GM12873 (cell line): ENCODE measurements around the gene APEH.

Experiments
- TF ChIP-seq, protein P1 (sequence below): IDR thresholded peaks from 2 replicates; pipeline ENCODE4 v1.5.1; 2012; ENCODE audit warnings: low read depth, mild to moderate bottlenecking, moderate library complexity, low read length, control low read depth; ENCODE audit not compliant: insufficient read depth; ENCODE audit errors: missing control alignments

APEH gene

DNA sequence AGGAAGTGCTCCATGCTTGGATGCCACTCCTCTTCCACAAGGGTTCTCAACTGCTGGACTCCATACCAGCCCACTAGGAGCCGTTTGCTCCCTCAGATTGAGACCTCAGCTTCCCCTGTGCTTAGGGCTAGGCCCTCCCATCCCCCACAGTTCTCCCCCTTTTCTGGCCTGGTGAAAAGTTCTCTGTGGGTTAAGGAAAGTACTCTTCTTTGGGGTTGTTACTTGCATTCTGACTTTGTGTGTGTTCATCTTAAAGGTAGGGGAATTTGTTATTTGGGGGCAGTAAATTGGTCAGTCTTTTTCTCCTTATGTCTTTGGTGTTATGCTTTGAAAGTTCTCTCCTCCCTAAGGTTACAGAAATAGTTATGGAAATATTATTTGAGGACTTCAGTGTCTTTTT lies 24.0 kb upstream of the APEH start:
- TF ChIP-seq, protein P1, sequence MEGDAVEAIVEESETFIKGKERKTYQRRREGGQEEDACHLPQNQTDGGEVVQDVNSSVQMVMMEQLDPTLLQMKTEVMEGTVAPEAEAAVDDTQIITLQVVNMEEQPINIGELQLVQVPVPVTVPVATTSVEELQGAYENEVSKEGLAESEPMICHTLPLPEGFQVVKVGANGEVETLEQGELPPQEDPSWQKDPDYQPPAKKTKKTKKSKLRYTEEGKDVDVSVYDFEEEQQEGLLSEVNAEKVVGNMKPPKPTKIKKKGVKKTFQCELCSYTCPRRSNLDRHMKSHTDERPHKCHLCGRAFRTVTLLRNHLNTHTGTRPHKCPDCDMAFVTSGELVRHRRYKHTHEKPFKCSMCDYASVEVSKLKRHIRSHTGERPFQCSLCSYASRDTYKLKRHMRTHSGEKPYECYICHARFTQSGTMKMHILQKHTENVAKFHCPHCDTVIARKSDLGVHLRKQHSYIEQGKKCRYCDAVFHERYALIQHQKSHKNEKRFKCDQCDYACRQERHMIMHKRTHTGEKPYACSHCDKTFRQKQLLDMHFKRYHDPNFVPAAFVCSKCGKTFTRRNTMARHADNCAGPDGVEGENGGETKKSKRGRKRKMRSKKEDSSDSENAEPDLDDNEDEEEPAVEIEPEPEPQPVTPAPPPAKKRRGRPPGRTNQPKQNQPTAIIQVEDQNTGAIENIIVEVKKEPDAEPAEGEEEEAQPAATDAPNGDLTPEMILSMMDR: no peak

DNA sequence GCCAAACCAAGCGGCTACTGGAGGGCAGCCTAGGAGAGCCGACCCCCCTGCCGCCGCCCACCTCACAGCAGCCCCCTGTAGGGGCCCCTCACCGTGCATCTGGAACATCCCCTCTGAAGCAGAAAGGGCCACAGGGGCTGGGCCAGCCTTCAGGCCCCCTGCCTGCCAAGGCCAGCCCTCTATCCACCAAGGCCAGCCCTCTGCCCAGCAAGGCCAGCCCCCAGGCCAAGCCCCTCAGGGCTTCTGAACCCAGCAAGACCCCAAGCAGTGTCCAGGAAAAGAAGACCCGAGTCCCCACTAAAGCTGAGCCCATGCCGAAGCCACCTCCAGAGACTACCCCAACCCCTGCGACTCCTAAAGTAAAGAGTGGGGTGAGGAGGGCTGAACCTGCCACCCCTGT lies 23.5 kb upstream of the APEH start:
- TF ChIP-seq, protein P1: no peak

DNA sequence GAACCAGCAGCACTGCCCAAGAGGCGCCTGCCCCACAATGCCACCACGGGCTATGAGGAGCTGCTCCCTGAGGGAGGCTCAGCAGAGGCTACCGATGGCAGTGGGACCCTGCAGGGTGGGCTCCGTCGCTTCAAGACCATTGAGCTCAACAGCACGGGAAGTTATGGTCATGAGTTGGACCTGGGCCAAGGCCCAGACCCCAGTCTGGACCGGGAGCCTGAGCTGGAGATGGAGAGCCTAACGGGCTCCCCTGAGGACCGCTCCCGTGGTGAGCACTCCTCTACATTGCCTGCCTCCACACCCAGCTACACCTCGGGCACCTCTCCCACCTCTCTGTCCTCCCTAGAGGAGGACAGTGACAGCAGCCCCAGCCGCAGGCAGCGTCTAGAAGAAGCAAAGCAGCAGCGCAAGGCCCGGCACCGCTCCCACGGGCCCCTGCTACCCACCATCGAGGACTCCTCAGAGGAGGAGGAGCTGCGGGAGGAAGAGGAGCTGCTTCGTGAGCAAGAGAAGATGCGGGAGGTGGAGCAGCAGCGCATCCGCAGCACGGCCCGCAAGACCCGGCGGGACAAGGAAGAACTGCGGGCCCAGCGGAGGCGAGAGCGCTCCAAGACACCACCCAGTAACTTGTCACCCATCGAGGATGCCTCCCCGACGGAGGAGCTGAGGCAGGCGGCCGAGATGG lies 21.8 kb upstream of the APEH start:
- TF ChIP-seq, protein P1: no peak

DNA sequence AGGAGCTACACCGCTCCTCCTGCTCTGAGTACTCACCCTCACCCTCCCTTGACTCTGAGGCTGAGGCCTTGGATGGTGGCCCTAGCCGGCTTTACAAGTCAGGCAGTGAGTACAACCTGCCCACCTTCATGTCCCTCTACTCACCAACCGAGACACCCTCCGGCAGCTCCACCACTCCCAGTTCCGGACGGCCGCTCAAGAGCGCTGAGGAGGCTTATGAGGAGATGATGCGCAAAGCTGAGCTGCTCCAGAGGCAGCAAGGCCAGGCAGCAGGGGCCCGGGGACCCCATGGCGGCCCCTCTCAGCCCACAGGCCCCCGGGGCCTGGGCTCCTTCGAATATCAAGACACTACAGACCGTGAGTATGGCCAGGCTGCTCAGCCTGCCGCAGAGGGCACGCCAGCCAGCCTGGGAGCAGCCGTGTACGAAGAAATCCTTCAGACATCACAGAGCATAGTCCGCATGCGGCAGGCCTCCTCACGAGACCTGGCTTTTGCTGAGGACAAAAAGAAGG lies 21.2 kb upstream of the APEH start:
- TF ChIP-seq, protein P1: no peak

DNA sequence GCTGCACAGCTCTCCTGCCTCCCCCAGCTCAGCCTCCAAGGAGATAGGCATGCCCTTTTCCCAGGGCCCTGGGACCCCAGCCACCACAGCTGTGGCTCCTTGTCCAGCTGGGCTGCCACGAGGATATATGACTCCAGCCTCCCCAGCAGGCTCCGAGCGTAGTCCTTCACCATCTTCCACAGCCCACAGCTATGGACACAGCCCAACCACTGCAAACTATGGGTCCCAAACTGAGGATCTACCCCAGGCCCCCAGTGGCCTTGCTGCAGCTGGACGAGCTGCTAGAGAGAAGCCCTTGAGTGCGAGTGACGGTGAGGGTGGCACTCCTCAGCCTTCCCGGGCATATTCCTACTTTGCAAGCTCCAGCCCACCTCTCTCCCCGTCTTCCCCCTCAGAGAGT lies 20.5 kb upstream of the APEH start:
- TF ChIP-seq, protein P1: no peak

DNA sequence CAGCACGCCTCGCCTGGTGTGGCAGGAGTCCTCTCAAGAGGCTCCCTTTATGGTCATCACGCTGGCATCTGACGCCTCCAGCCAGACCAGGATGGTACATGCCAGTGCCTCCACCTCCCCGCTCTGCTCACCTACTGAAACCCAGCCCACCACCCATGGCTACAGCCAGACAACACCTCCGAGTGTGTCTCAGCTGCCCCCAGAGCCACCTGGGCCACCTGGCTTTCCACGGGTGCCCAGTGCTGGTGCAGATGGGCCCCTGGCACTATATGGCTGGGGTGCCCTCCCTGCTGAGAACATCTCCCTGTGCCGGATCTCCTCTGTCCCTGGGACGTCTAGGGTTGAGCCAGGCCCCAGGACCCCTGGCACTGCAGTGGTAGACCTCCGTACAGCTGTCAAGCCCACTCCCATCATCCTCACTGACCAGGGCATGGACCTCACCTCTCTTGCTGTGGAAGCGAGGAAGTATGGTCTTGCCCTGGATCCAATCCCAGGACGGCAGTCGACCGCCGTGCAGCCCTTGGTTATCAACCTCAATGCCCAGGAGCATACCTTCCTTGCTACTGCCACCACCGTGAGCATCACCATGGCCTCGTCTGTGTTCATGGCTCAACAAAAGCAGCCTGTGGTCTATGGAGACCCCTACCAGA lies 19.9 kb upstream of the APEH start:
- TF ChIP-seq, protein P1: no peak

DNA sequence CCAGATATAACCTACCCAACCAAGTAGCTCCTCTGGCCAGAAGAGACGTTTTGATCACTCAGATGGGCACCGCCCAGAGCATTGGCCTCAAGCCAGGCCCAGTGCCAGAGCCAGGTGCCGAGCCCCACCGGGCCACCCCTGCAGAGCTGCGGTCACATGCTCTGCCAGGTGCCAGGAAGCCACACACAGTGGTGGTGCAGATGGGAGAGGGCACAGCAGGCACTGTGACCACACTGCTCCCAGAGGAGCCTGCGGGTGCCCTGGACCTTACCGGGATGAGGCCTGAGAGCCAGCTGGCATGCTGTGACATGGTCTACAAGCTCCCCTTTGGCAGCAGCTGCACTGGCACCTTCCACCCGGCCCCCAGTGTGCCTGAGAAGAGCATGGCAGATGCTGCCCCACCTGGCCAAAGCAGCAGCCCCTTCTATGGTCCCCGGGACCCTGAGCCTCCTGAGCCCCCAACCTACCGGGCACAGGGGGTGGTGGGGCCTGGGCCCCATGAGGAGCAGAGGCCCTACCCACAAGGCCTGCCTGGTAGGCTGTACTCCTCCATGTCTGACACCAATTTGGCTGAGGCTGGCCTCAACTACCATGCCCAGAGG lies 19.1 kb upstream of the APEH start:
- TF ChIP-seq, protein P1: no peak
